Activated CD4-positive, alpha-beta memory T cell treated with anti-CD3 and anti-CD28 coated beads for 36 hours (primary cell): ENCODE measurements around the gene CBX4. TPM values are rescaled to one million over a fixed set of nuclear protein-coding genes. Genes with fewer than 3 reads are reported as not detected.

Experiments used
- CTCF ChIA-PET: fragments of 350-600 bp; sonication (Branson Sonifier 250); formaldehyde crosslinking; loops from one replicate; lab custom pipeline; 2021; ENCODE audit warnings: antibody characterized with exemption, inconsistent platforms; lab: Charles Lee
- POLR2A ChIA-PET: fragments of 350-600 bp; sonication (Branson Sonifier 250); formaldehyde crosslinking; loops from one replicate; lab custom pipeline; 2021; ENCODE audit warnings: antibody characterized with exemption; lab: Charles Lee
- DNase-seq: peaks from one replicate; pipeline ENCODE4 v3.0.0-alpha.2; 2020
- H3K27ac Mint-ChIP-seq: one replicate; pipeline ENCODE4 v1.8.0; 2021; ENCODE audit warnings: mixed read lengths
- H3K27me3 Mint-ChIP-seq: one replicate; pipeline ENCODE4 v1.8.0; 2021; ENCODE audit warnings: mixed read lengths
- H3K36me3 Mint-ChIP-seq: one replicate; pipeline ENCODE4 v1.8.0; 2021; ENCODE audit warnings: mixed read lengths
- H3K4me1 Mint-ChIP-seq: one replicate; pipeline ENCODE4 v1.8.0; 2021; ENCODE audit warnings: low read depth, mixed read lengths
- H3K4me3 Mint-ChIP-seq: one replicate; pipeline ENCODE4 v1.8.0; 2021; ENCODE audit warnings: mild to moderate bottlenecking, mixed read lengths
- H3K9me3 Mint-ChIP-seq: one replicate; pipeline ENCODE4 v1.8.0; 2021; ENCODE audit warnings: mixed read lengths
- intact Hi-C: fragments of 100-400 bp; cut with micrococcal nuclease; formaldehyde crosslinking; loops from one replicate; pipeline ENCODE4 v1.15.1; 2023
- total RNA-seq, 2 experiments: library from RNA; stranded (reverse); gene quantifications; one replicate each; pipeline ENCODE4 v1.2.3, GENCODE V29; 2021

The CBX4 gene
- total RNA-seq, 2 experiments from 2014 or later, result 14.0 to 14.2 TPM

DNA sequence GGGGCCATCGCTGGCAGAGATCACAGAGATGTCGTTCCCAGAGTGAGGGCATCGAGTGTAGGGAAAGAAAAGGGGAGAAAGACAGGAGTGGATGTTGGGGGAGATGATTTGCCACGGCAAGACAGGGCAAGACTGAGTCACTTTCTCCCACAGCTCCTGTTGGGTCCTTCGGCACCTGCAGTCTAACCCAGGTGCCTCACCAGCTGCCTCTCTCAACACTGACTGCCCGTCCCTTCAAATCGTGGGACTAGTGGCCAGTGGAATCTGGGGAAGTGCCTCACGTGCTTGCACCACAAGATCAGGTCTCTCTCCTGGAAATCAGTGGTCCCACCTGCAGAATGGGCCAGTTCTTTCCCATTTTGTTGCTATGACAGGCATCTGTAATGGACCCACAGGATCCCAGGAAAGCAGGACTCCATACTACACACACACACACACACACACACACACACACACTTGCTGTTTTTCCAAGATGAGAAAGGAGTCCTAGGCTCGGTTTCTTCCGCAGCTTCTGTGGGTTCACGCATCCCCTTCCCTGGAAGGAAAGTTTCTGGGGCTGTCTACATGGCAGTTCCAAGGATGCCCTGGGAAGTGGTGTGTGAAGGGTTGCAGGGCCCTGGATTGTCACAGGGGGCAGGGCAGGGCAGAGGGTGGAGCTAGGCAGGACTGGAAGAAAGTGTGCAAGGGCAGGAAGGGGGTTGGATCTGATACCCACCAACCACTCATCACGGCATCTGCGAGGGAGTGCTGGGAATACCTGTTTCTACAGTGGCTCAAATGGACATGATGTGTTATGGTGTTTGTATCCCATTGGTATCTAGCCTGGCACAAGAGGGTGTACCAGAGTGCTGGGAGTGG, 32.1 kb downstream of the CBX4 start:
- intact Hi-C loops, result no loop called here
- H3K9me3 Mint-ChIP-seq, result no peaks in the 10 kb centered on the region
- CTCF ChIA-PET, result interaction anchor here (1.0 to 2.3 kb wide), 6 partner anchors 10 to 65 kb away, joined by 3 to 10 read pairs (median 6); partner anchors contain the start of genes CBX4 and CBX8
- peaks cover 2% of the 10 kb centered on the region for H3K36me3 Mint-ChIP-seq
- POLR2A ChIA-PET, result interaction anchor here (1.5 kb wide), 1 partner anchor 9 kb away, joined by 4 read pairs; no protein-coding TSS in a partner anchor
- no peak overlapping the region for H3K27ac Mint-ChIP-seq
- H3K4me1 Mint-ChIP-seq, result peaks cover 38% of the 10 kb centered on the region
- H3K4me3 Mint-ChIP-seq, result no peak overlapping the region
- no peak for DNase-seq
- peaks cover 72% of the 10 kb centered on the region for H3K27me3 Mint-ChIP-seq

DNA sequence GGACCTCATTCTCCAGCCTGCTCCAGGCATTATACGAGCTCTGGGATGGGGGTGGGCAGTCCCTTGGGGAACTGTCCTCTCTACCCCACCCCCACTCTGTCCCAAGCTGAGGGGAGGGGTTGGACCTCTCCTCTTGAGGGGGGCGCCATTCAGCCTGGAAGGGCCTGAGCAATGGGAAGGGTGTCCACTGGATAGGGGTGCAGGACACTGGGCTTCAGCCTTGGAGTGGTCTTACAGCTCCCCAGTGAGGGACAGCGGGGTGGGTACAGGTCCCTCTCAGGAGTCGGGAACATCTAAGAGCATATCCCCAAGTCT, 32.8 kb downstream of the CBX4 start:
- H3K27ac Mint-ChIP-seq, result no peak overlapping the region
- CTCF ChIA-PET, result no interaction called here
- intact Hi-C loops, result no loop called here

DNA sequence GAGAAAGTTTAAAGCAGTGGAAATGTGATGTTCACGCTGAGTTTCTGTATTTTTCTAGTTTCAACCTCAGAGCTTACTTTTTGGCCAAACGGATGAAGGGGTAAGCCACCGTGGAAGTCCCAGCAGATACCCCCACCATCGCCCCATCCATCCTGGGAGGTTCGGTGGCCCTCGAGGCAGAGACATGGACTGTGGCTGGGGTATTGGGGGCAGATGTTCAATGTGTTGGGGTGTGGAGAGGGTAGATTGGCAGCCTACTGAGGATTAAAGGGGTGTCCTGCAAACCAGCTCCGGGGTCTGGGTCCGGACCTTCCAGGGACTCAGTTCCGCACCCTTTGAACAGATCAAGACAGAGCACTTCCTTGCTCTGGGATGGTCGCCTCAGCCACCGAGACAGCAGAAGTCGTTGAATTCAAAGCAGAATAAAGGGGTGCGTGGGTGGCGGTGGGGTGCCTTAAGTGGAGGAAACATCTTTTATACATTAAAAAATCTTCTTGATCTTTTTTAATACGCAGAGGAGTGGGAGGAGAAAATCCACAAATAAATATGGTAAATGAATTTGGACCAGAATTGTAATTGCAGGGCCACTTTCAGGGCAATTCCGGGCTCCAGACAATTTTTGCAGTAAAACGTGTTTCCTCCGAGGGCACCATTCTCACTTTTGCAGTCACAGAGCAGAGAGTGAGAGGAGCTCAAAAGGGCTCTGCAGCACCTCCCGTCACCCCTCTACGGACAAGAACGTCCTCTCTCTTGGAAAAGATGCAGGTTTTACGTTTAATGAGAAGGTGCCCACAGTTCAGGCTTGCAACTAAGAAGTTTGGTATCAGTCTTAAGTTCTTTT, 34.2 kb downstream of the CBX4 start:
- peaks cover 29% of the 10 kb centered on the region for H3K4me1 Mint-ChIP-seq
- ChIA-PET POLR2A (interaction anchor here (1.1 to 2.1 kb wide), 2 partner anchors 32 to 34 kb away, joined by 5 to 16 read pairs; partner anchors contain the start of gene CBX4), CTCF (interaction anchor here (0.7 to 2.6 kb wide), 8 partner anchors 13 to 187 kb away, joined by 3 to 13 read pairs (median 4); partner anchors contain the start of gene CBX4)
- intact Hi-C loops, result loop anchor here (2.0 kb wide), 1 partner anchor 192 kb away; no protein-coding TSS in a partner anchor
- peaks cover 74% of the 10 kb centered on the region for H3K27me3 Mint-ChIP-seq
- peaks cover 2% of the 10 kb centered on the region for H3K36me3 Mint-ChIP-seq
- H3K27ac Mint-ChIP-seq, result peak overlapping the region; percentile 84
- DNase-seq, result peak; percentile 28
- H3K4me3 Mint-ChIP-seq, result peak overlapping the region; percentile 68
- no peaks in the 10 kb centered on the region for H3K9me3 Mint-ChIP-seq

More for the DNA sequence above, 32.8 kb downstream of the CBX4 start:
- Mint-ChIP-seq H3K4me1 (peaks cover 31% of the 10 kb centered on the region), H3K27me3 (peaks cover 72% of the 10 kb centered on the region), H3K9me3 (no peaks in the 10 kb centered on the region), H3K4me3 (no peak overlapping the region), H3K36me3 (peaks cover 2% of the 10 kb centered on the region)
- no peak for DNase-seq
- POLR2A ChIA-PET, result no interaction called here

DNA sequence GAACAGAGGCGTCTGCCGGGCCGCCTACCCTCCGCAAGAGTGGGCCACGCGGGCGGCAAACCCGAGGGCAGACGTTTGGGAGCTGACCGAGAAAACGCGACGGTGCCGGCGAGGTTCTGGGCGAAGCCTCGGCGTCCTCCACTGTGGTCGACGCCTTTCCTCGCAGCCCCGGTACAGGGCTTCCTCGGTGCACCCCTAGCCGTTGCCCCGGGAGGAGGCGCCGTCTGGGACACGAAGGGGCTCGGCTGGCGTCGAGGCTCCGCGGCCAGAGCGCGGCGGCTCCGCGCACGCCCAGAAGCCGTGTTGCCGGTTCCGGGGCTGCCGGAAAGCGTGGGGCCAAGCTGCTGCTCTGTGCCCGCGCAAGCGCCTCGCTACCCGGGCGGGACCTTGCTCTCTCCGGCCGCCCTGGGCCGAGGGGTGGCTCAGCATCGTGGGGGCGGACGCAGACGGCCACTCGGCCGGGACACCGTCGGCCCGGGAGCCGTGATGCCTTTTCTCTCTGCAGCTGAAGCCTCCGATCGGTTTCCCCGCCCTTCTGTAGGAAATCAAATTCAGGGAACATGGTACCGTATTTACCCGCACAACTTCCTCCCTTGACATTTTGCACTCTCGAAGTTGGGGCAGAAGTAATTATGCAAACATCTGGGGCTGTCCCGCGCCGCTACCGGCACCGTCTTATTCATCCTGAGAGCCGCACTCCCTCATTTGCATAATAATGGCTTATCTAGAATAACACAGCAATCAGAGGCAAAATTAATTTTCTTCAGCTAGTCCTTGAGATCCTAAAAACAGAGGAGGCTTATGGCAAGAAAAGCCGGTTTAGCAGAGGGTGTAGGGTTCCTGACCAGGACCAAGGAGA, 35.0 kb downstream of the CBX4 start:
- POLR2A ChIA-PET, result interaction anchor here (1.1 to 2.1 kb wide), 2 partner anchors 32 to 35 kb away, joined by 5 to 16 read pairs; partner anchors contain the start of gene CBX4
- Mint-ChIP-seq H3K9me3 (no peaks in the 10 kb centered on the region), H3K27me3 (peaks cover 78% of the 10 kb centered on the region), H3K4me1 (peaks cover 37% of the 10 kb centered on the region), H3K4me3 (peak overlapping the region; percentile 68), H3K27ac (peak overlapping the region; percentile 84), H3K36me3 (peaks cover 2% of the 10 kb centered on the region)
- intact Hi-C loops, result loop anchor here (2.0 kb wide), 1 partner anchor 193 kb away; no protein-coding TSS in a partner anchor
- CTCF ChIA-PET, result interaction anchor here (0.7 to 2.6 kb wide), 8 partner anchors 14 to 188 kb away, joined by 3 to 13 read pairs (median 4); partner anchors contain the start of gene CBX4
- DNase-seq, result peak; percentile 90

DNA sequence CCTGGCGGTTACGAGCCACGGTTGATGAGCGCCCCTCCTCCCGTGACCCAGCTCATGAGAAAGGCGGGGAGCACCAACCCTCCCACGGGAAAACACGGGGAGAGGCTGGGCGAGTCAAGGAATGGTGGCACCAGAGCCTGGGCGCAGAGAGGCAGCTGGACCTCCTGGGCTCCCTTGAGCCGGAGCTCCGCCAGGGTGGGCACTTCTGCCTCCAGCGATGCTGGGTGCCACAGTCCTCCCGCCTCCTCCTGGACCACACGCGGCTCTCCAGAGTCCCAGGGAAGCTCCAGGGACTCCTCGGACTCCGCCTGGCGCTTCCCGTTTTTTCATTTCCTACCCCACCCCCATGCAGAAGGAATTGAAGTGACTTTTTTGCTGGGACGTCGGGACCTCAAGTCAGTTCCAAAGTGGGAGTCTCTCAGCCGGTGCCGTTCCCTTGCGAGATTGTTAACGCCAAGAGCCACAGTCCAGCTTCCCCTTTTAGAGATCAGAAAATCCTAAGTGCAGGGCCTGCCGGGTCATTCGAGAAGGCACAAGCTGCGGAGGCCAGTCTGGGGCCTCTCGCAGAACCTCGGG, 35.7 kb downstream of the CBX4 start:
- no peaks in the 10 kb centered on the region for H3K9me3 Mint-ChIP-seq
- H3K27me3 Mint-ChIP-seq, result peaks cover 76% of the 10 kb centered on the region
- no peak overlapping the region for H3K27ac Mint-ChIP-seq
- ChIA-PET CTCF (interaction anchor here (1.1 to 2.6 kb wide), 4 partner anchors 33 to 62 kb away, joined by 3 to 13 read pairs (median 8); partner anchors contain the start of gene CBX4), POLR2A (interaction anchor here (2.1 kb wide), 1 partner anchor 36 kb away, joined by 16 read pairs; the partner anchor contains the start of gene CBX4)
- peaks cover 39% of the 10 kb centered on the region for H3K4me1 Mint-ChIP-seq
- peaks cover 2% of the 10 kb centered on the region for H3K36me3 Mint-ChIP-seq
- no peak overlapping the region for H3K4me3 Mint-ChIP-seq
- intact Hi-C loops, result no loop called here
- DNase-seq, result no peak

DNA sequence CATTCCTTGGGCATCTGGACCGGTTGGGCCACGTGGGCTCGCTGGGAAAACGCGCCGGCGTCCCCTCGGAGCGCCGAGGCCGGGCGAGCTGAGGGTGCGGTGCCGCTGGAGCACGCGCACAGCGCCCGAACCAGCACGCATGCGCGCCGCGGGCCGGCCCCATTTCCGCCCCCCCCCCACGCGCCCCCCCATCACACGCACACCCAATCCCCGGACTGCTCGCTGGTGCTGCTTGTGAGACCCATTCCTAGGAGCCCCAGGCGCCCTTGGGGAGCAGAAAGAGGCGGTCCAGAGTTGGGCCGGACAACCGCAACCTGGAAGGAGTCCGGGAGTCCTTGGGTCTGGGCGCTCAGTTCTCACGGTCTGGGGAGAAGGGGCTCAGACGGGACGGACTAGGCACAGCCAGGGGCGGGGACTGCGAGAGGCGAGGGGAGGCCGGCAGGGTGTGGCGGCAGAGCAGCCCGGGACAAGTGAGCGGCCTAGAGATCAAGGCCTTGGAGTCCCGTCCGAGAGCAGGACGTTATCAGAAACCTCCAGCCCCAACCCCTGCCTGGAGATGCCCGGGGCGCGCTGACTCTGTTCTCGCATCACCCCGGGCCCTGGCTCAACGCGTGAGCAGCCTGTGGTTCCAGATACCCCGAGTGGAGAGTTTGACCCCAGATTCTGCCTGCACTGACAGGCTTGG, 36.4 kb downstream of the CBX4 start:
- H3K36me3 Mint-ChIP-seq, result peaks cover 2% of the 10 kb centered on the region
- CTCF ChIA-PET, result interaction anchor here (2.1 to 2.5 kb wide), 2 partner anchors 33 to 37 kb away, joined by 11 read pairs; partner anchors contain the start of gene CBX4

DNA sequence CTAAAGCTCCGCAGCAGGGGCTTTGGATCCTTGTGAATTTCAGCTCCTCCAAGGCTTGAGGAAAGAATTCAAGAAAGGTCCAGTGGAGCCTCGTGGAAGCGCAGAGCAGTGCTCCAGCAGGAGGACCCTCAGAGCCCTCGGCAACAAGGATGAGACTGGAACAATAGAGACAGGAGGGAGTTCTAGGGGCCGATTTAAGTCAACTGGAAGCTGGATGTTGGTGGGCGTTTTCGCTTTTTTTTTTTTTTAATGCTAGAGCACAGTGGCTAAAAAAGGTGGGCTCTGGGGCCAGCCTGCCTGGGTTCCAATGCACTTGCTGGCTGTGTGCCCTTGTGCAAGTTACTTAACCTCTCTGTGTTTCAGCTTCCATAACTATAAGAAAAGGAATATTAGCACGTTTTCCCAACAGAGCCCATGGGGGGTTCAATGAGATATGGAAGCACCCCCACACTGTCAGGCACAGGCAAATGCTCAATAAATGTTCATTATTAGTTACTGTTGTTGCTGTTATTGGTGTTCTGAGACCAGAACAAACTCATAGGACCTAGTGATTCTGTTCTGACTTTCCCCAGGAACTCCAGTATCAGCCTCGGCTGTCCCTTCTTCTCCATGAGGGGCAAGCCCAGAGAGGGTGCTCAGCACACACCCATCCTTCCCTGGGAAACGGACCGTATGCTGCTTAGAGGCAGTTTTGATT, 37.1 kb downstream of the CBX4 start:
- Mint-ChIP-seq H3K4me3 (no peak overlapping the region), H3K9me3 (no peaks in the 10 kb centered on the region), H3K27me3 (peaks cover 64% of the 10 kb centered on the region), H3K4me1 (peaks cover 41% of the 10 kb centered on the region), H3K36me3 (peaks cover 2% of the 10 kb centered on the region), H3K27ac (no peak overlapping the region)
- ChIA-PET CTCF (interaction anchor here (0.9 to 2.1 kb wide), 3 partner anchors 9 to 1716 kb away, joined by 3 to 11 read pairs (median 4); partner anchors contain the start of gene CBX4), POLR2A (interaction anchor here (1.0 kb wide), 1 partner anchor 37 kb away, joined by 3 read pairs; the partner anchor contains the start of gene CBX4)
- no peak for DNase-seq
- intact Hi-C loops, result no loop called here

More for the DNA sequence above, 36.4 kb downstream of the CBX4 start:
- no peaks in the 10 kb centered on the region for H3K9me3 Mint-ChIP-seq
- no peak for DNase-seq
- peaks cover 71% of the 10 kb centered on the region for H3K27me3 Mint-ChIP-seq
- intact Hi-C loops, result no loop called here
- H3K27ac Mint-ChIP-seq, result no peak overlapping the region
- H3K4me3 Mint-ChIP-seq, result no peak overlapping the region
- peaks cover 41% of the 10 kb centered on the region for H3K4me1 Mint-ChIP-seq
- POLR2A ChIA-PET, result no interaction called here

DNA sequence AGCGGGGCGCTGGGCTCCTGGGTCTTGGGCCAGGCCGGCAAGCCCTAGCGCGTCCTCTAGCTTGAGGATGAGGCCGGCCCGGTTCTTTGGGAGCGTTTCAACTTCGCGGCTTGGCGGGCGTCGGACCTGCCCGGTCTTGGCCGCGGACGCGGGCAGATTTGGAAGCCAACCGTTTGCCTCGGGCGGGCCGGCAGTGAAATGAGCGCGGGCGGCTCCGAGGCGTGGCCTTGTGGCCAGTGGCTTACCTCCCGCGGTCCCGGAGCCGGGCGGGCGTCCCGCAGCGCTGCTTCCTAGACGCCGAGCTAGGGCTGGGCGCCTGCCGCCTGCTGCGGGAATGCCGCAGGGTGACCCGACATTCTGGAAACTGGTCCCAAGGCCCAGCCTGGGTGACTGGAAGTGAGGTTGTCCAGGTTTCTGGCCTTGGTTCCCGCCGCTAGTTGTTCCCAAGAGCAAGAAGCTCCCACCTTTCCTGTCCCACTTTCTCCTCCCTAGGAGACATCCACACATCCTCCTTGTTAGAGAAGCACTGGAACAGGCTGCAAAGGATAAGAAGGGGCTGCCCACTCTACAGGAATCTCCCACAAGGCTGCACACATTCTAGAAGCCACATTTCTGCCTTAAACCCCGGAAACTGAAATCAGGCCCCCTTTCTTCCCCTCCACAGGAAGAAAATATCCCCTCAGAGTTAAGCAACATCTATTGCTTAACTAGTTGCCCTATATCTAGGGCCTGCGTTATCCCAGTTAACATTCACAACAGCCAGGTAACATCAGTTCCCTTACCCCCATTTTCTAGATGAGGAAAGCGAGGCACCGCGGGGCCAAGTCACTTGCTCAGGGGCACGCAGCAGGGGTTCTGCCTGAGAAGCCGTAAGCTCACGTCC, 37.8 kb downstream of the CBX4 start:
- POLR2A ChIA-PET, result interaction anchor here (1.0 kb wide), 1 partner anchor 38 kb away, joined by 3 read pairs; the partner anchor contains the start of gene CBX4
- Mint-ChIP-seq H3K36me3 (peaks cover 2% of the 10 kb centered on the region), H3K27me3 (peaks cover 56% of the 10 kb centered on the region), H3K9me3 (no peaks in the 10 kb centered on the region), H3K4me3 (no peak overlapping the region), H3K4me1 (peaks cover 41% of the 10 kb centered on the region), H3K27ac (no peak overlapping the region)
- DNase-seq, result no peak
- intact Hi-C loops, result no loop called here
- CTCF ChIA-PET, result interaction anchor here (0.6 to 2.1 kb wide), 4 partner anchors 10 to 1717 kb away, joined by 3 to 11 read pairs (median 4); partner anchors contain the start of gene CBX4
